Spinal cord (tissue), 10 donors: ENCODE data around the gene ZFYVE28. TPM values are rescaled to one million over a fixed set of nuclear protein-coding genes. Genes with fewer than 3 reads are reported as not detected.
"Not testable (repeated sequence)": the region's sequence is repeated elsewhere in the genome, so short reads cannot be mapped to it uniquely, and the experiment has no call there.

Experiments used
- DNase-seq, 6 donors: peaks; one replicate each; pipeline versions ENCODE4 v3.0.0 to v3.0.0-alpha.2; 2013 to 2015; ENCODE audit warnings: low spot score in 6 of 6, low read depth in 4 of 6
- H3K27ac ChIP-seq: one replicate; pipeline ENCODE4 v1.5.1; 2013; ENCODE audit warnings: low read depth, low read length, control low read depth
- H3K27me3 ChIP-seq: one replicate; pipeline ENCODE4 v1.6.1; 2013; ENCODE audit warnings: low read length; ENCODE audit not compliant: control insufficient read depth, insufficient read depth
- H3K36me3 ChIP-seq: one replicate; pipeline ENCODE4 v1.6.1; 2013; ENCODE audit warnings: low read length; ENCODE audit not compliant: control insufficient read depth, insufficient read depth
- H3K4me1 ChIP-seq: one replicate; pipeline ENCODE4 v1.6.1; 2013; ENCODE audit warnings: low read length; ENCODE audit not compliant: control insufficient read depth, insufficient read depth
- H3K4me3 ChIP-seq: one replicate; pipeline ENCODE4 v1.5.1; 2013; ENCODE audit warnings: low read depth, low read length, control low read depth
- H3K9me3 ChIP-seq: one replicate; pipeline ENCODE4 v1.6.1; 2013; ENCODE audit warnings: low read length; ENCODE audit not compliant: control insufficient read depth, insufficient read depth
- WGBS: methylation state at CpG from one replicate; pipeline ENCODE4 v1.1.5; 2013; ENCODE audit warnings: missing lambda C conversion rate; ENCODE audit not compliant: insufficient coverage; 5-methylcytosine and 5-hydroxymethylcytosine counted together
- polyA plus RNA-seq, 2 donors: library from polyadenylated mRNA; unstranded; fragments of 120-200 nt; gene quantifications; one replicate each; pipeline ENCODE4 v1.2.1, GENCODE V29; 2013; ENCODE audit not compliant: insufficient read length in 2 of 2
- total RNA-seq, 2 donors: library from RNA; depleted of rRNA in 1 of 2; stranded (reverse); fragments of 120-200 nt in 1 of 2; fragments of >200 nt in 1 of 2; gene quantifications; one replicate each; pipeline versions ENCODE4 v1.2.3 to v1.2.4, GENCODE V29; 2013 to 2014
- donor health status: healthy.

Gene ZFYVE28
- total and polyA plus RNA-seq, 4 donors: 7.9 to 13.9 (median 9.8) TPM

GRCh38 chr4:2385516-2385915 is 32.9 kb downstream of the ZFYVE28 start:
- no peak overlapping the region for H3K27ac ChIP-seq
- 48% methylated on average over 8 of the region's 8 CpGs for WGBS
- DNase-seq: no peak
- H3K4me1 ChIP-seq: peaks cover 25% of the 10 kb centered on the region
- no peaks in the 10 kb centered on the region for H3K27me3 ChIP-seq
- H3K4me3 ChIP-seq: no peak overlapping the region
- H3K9me3 ChIP-seq: no peaks in the 10 kb centered on the region
- H3K36me3 ChIP-seq: no peaks in the 10 kb centered on the region

- peaks cover 13% of the 10 kb centered on the region for H3K4me1 ChIP-seq
- WGBS: 53% methylated on average over 4 of the region's 6 CpGs
- H3K9me3 ChIP-seq: no peaks in the 10 kb centered on the region
- H3K4me3 ChIP-seq: no peak overlapping the region
- H3K27me3 ChIP-seq: no peaks in the 10 kb centered on the region
- H3K36me3 ChIP-seq: no peaks in the 10 kb centered on the region
- H3K27ac ChIP-seq: no peak overlapping the region
- no peak for DNase-seq
These were observed 34.2 kb downstream of the ZFYVE28 start for GRCh38 chr4:2384245-2384644.

DNA sequence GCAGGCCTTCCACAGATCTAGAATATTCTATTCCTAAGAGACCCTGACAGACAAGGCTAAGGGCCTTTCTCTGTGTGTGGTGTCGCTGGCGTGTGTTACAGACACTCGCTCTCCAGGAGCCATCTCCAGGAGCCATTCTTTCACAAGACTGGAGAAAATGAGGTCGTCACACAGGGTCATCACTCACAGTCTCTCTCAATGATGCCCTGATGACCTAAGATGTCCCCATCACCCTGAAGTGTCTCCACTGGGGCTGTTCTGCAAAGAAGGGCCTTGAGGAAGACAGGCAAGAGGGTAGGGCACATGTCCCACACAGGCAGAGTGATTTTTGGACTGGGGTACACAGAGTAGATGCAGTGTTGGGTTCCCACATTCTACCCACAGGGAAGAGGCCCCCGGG is 34.7 kb downstream of the ZFYVE28 start:
- Histone ChIP-seq H3K36me3 (no peaks in the 10 kb centered on the region), H3K27me3 (no peaks in the 10 kb centered on the region), H3K4me1 (peaks cover 11% of the 10 kb centered on the region), H3K9me3 (no peaks in the 10 kb centered on the region), H3K4me3 (no peak overlapping the region), H3K27ac (no peak overlapping the region)
- DNase-seq: no peak
- 83% methylated on average over 5 of the region's 5 CpGs for WGBS

DNA sequence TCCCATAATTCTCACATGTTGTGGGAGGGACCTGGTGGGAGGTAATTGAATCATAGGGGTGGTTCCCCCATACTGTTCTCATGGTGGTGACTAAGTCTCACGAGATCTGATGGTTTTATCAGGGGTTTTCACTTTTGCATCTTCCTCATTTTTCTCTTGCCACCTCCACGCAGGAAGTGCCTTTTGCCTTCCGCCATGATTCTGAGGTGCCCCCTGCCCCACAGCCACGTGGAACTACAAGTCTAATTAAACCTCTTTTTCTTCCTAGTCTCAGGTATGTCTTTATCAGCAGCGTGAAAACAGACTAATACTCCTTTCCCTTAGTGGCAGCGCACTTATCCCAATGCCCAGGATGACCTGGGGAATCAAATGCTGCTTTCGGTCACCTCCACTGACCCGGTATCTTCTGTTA is 35.2 kb downstream of the ZFYVE28 start:
- H3K27ac ChIP-seq, H3K9me3 ChIP-seq, H3K36me3 ChIP-seq, H3K4me3 ChIP-seq, H3K27me3 ChIP-seq, DNase-seq: not testable (repeated sequence)
- peaks cover 11% of the 10 kb centered on the region for H3K4me1 ChIP-seq
- 94% methylated on average over 7 of the region's 8 CpGs for WGBS

DNA sequence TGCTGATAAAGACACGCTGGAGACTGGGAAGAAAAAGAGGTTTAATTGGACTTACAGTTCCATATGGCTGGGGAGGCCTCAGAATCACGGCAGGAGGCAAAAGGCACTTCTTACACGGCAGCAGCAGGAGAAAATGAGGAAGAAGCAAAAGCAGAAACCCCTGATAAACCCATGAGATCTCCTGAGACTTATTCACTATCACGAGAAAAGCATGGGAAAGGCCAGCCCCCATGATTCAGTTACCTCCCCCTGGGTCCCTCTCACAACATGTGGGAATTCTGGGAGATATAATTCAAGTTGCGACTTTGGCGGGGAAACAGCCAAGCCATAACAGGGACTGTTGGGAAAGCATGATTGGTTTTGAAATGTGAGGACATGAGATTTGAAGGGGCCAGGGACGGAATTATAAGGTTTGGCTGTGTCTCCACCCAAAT is 35.7 kb downstream of the ZFYVE28 start:
- H3K9me3 ChIP-seq, H3K36me3 ChIP-seq, H3K27me3 ChIP-seq, H3K27ac ChIP-seq, H3K4me3 ChIP-seq, DNase-seq: not testable (repeated sequence)
- peaks cover 11% of the 10 kb centered on the region for H3K4me1 ChIP-seq
- WGBS: 69% methylated on average over 3 of the region's 7 CpGs

DNA sequence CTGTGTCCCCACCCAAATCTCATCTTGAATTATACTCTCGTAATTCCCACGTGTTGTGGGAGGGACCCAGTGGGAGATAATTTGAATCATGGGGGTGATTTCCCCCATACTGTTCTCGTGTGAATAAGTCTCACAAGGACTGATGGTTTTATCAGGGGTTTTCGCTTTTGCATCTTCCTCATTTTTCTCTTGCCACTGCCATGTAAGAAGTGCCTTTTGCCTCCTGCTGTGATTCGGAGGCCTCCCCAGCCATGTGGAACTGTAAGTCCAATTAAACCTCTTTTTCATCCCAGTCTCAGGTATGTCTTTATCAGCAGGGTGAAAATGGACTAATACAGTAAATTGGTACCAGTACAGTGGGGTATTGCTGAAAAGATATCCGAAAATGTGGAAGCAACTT is 37.9 kb downstream of the ZFYVE28 start:
- 72% methylated on average over 3 of the region's 6 CpGs for WGBS
- H3K36me3 ChIP-seq: not testable (repeated sequence)

DNA sequence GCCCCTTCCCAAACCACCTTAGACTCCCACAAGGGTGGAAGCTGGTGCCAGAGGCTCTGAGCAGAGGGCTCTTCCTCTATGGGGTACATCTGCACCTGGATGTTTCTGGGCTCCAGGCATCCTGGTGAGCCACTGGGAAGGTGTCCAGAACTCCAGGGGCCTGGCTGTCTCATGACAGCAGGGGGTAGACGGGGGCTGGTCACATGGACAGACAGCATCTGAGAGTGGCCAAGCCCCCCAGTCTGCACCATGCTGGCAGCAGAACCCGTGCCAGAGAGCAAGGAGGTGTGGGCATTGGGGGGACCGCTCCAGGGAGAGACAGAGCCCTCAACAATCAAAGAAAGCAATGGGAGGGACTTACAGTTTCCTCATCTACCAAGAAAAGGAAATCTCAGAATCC is 39.5 kb downstream of the ZFYVE28 start:
- H3K9me3 ChIP-seq: no peaks in the 10 kb centered on the region
- 44% methylated on average over 1 of the region's 3 CpGs for WGBS
- no peak overlapping the region for H3K27ac ChIP-seq
- no peaks in the 10 kb centered on the region for H3K27me3 ChIP-seq
- no peak overlapping the region for H3K4me3 ChIP-seq
- H3K36me3 ChIP-seq: no peaks in the 10 kb centered on the region
- H3K4me1 ChIP-seq: peaks cover 3% of the 10 kb centered on the region
- DNase-seq: no peak

More for the DNA sequence above, 37.9 kb downstream of the ZFYVE28 start:
- not testable (repeated sequence) for DNase-seq, H3K27ac ChIP-seq, H3K4me3 ChIP-seq, H3K4me1 ChIP-seq, H3K9me3 ChIP-seq, H3K27me3 ChIP-seq

- Histone ChIP-seq H3K27me3 (no peaks in the 10 kb centered on the region), H3K4me3 (no peak overlapping the region), H3K36me3 (no peaks in the 10 kb centered on the region), H3K9me3 (no peaks in the 10 kb centered on the region), H3K4me1 (peaks cover 3% of the 10 kb centered on the region), H3K27ac (no peak overlapping the region)
- no peak for DNase-seq
- 46% methylated on average over 5 of the region's 5 CpGs for WGBS
These were observed 40.0 kb downstream of the ZFYVE28 start for GRCh38 chr4:2378401-2378800.

DNA sequence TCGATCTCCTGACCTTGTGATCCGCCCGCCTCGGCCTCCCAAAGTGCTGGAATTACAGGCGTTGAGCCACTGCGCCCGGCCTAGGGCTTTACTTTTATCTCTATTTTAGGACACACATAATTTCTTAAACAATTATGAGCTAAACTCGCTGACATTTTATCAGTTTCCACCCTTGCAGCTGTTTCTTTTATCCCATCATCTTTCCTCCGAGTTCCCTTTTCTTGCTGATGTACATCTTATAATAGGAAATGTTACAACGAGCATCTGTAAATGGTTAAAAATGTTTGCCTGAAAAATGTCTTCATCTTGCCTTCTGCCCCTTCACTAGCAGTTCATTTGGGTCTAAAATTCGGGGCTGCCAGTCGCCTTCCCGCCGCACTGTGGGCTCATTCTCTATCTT is 41.2 kb downstream of the ZFYVE28 start:
- 91% methylated on average over 10 of the region's 14 CpGs for whole genome bisulfite sequencing
- H3K27ac ChIP-seq: no peak overlapping the region
- peaks cover 3% of the 10 kb centered on the region for H3K4me1 ChIP-seq
- H3K27me3 ChIP-seq: no peaks in the 10 kb centered on the region
- DNase-seq: no peak
- H3K36me3 ChIP-seq: peaks cover 4% of the 10 kb centered on the region
- no peak overlapping the region for H3K4me3 ChIP-seq
- no peaks in the 10 kb centered on the region for H3K9me3 ChIP-seq

DNA sequence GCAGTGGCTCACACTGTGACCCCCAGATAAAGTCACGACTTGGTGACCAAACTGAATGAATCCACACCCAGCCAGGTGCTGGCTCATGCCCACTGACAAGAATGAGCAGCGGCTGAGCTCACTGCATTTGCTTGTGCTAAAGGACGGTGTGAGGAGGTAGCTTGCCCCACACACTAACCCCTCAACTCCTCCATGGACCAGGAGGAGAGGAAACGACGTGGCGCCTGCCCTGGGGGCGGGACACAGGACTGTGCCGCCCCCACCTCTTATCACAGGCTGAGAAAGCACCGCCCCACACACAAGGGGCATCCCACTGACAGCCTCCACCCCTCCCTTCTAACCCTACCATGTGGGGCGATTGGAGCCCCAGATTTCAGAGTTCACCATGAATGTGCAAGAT is 43.0 kb downstream of the ZFYVE28 start:
- DNase-seq: no peak
- Histone ChIP-seq H3K4me3 (no peak overlapping the region), H3K9me3 (no peaks in the 10 kb centered on the region), H3K27me3 (no peaks in the 10 kb centered on the region), H3K4me1 (peaks cover 3% of the 10 kb centered on the region), H3K36me3 (peaks cover 10% of the 10 kb centered on the region), H3K27ac (no peak overlapping the region)
- WGBS: 85% methylated on average over 3 of the region's 10 CpGs
